Thyroid gland (tissue), 4 donors: ENCODE results near the gene QKI. TPM values are rescaled to one million over a fixed set of nuclear protein-coding genes. Genes with fewer than 3 reads are reported as not detected.

Experiments used
- DNase-seq, 2 donors: peaks; one replicate each; pipeline ENCODE4 v3.0.0-alpha.2; 2019
- H3K27ac ChIP-seq, 3 donors: fragments of 200-600 bp; sonication (generic); 1 replicate in 2 of 3; 2 replicates in 1 of 3; pipeline ENCODE4 v1.5.1; 2016 to 2019; ENCODE audit warnings: mild to moderate bottlenecking in 1 of 3, moderate library complexity in 1 of 3
- H3K27me3 ChIP-seq: fragments of 200-600 bp; sonication (generic); one replicate; pipeline ENCODE4 v1.5.1; 2019
- H3K36me3 ChIP-seq, 2 donors: fragments of 200-600 bp; sonication (generic); one replicate each; pipeline ENCODE4 v1.5.1; 2016 to 2019
- H3K4me1 ChIP-seq, 2 donors: fragments of 200-600 bp; sonication (generic); one replicate each; pipeline ENCODE4 v1.5.1; 2017 to 2019
- H3K4me3 ChIP-seq, 3 donors: fragments of 200-600 bp; sonication (generic); replicated peaks in 1 of 3; 1 replicate in 2 of 3; 2 replicates in 1 of 3; pipeline ENCODE4 v1.5.1; 2016; ENCODE audit warnings: mild to moderate bottlenecking in 1 of 3
- H3K9me3 ChIP-seq: fragments of 200-600 bp; sonication (generic); one replicate; pipeline ENCODE4 v1.5.1; 2017
- POLR2A ChIP-seq, 2 donors: fragments of 450-650 bp; IDR thresholded peaks; one replicate each; pipeline ENCODE4 v1.6.1; 2017; ENCODE audit warnings: antibody characterized with exemption in 2 of 2, mild to moderate bottlenecking in 2 of 2, moderate library complexity in 1 of 2
- WGBS, 2 donors: methylation state at CpG; one replicate each; pipeline ENCODE4 v1.1.5; 2017; 5-methylcytosine and 5-hydroxymethylcytosine counted together
- intact Hi-C: fragments of 100-400 bp; cut with DNase I; formaldehyde crosslinking; loops from one replicate; pipeline ENCODE4 v1.15.1; 2023
- total RNA-seq, 4 donors: library from RNA; depleted of rRNA; stranded (reverse); fragments of >200 nt; gene quantifications; one replicate each; pipeline ENCODE4 v1.2.3, GENCODE V29; 2016
- TF ChIP-seq, protein P1 (sequence below), 6 experiments: fragments of 200-600 bp in 3 of 6; fragments of 450-650 bp in 3 of 6; sonication (generic) in 3 of 6; IDR thresholded peaks; one replicate each; pipeline ENCODE4 v1.5.1; 2016 to 2019; ENCODE audit warnings: antibody characterized with exemption in 6 of 6, mild to moderate bottlenecking in 2 of 6, inconsistent platforms in 1 of 6, moderate library complexity in 1 of 6

QKI gene
- total RNA-seq, 4 donors from 2014 or later, result 90.3 to 134 (median 101) TPM

DNA sequence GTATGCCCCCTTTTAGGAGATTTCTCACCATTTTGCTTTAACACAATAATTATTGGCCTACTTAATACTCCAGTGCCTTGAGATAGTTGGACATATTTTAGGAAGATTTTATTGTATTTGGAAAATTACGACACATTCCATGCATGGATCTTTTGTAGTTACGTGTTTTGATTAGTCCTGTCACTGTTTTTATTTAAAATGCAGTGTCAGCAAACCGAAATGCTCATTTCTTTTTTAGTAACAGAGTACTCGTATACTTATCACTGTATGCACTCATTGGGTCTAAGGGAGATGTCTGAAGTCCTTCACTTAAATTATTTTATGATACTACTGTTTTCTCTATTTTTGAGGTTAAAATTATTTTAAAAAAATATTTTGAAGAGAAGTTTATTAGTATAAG is 153.8 kb downstream of the QKI start:
- WGBS, 2 donors, result 93 to 96% methylated on average over 4 of the region's 4 CpGs
- Histone ChIP-seq H3K27ac (no peak overlapping the region), H3K9me3 (no peaks in the 10 kb centered on the region), H3K27me3 (no peaks in the 10 kb centered on the region), H3K4me1 (no peaks in the 10 kb centered on the region), H3K4me3 (no peak overlapping the region), H3K36me3 (peaks cover 9 to 15% of the 10 kb centered on the region in 2 donors)
- no peak for DNase-seq
- intact Hi-C loops, result no loop called here
- no peak for TF ChIP-seq POLR2A (IDR thresholded peaks at IDR 0.05)
- TF ChIP-seq, protein P1, sequence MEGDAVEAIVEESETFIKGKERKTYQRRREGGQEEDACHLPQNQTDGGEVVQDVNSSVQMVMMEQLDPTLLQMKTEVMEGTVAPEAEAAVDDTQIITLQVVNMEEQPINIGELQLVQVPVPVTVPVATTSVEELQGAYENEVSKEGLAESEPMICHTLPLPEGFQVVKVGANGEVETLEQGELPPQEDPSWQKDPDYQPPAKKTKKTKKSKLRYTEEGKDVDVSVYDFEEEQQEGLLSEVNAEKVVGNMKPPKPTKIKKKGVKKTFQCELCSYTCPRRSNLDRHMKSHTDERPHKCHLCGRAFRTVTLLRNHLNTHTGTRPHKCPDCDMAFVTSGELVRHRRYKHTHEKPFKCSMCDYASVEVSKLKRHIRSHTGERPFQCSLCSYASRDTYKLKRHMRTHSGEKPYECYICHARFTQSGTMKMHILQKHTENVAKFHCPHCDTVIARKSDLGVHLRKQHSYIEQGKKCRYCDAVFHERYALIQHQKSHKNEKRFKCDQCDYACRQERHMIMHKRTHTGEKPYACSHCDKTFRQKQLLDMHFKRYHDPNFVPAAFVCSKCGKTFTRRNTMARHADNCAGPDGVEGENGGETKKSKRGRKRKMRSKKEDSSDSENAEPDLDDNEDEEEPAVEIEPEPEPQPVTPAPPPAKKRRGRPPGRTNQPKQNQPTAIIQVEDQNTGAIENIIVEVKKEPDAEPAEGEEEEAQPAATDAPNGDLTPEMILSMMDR (IDR thresholded peaks at IDR 0.05), result no peak

DNA sequence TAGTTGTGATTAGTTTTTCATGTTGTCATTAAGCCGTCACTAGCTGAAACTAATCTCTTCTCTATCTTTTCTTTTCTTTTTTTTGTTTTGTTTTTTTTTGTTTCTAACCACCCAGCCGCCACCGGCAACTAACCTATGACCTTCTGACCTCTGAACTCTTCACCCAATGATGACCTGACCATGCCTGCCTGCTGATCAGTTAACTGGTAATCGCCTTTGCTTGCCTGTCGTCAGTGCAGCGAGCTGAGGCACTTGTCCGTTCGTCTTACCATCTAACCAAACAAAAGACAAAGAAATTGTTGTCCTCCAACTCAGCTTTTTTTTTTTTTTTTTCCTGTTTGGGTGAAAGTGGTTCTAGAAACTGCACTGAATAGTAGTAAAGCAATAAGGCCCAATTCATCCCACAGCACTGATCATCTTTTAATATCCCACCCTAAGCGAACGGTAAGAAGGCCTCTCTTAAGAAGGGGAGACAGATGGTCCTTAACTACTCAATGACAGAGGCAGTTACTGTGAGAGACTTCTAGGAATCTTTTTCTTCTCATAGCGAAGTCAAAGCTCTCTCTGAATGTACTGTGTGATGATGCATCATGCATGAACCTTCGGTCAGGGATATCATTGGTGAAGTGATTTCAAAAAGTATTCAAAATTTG is 156.2 kb downstream of the QKI start:
- intact Hi-C loops, result no loop called here
- no peak for TF ChIP-seq POLR2A (IDR thresholded peaks at IDR 0.05)
- TF ChIP-seq, protein P1 (IDR thresholded peaks at IDR 0.05), result no peak
- no peak overlapping the region for H3K27ac ChIP-seq

DNA sequence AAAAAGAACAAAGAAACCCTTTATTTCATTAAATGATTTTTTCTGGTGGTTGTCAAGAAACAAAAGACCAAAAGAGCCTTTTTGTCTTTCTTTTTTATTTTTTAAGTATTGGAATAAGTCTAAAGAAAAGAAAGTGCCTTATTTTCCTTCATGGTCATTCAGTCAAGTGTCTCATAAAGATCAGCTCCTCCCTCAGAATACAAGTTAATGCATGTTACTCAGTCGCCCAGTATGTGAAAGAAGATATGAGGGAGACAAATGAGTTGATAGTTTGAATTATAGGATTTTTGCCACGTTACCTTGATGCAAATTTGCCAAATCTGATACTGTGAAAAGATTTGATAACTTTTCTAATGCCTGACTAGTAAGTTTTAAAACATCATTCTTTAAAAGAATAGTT is 157.2 kb downstream of the QKI start:
- Histone ChIP-seq H3K4me1 (no peaks in the 10 kb centered on the region), H3K27ac (no peak overlapping the region), H3K9me3 (no peaks in the 10 kb centered on the region), H3K27me3 (no peaks in the 10 kb centered on the region), H3K4me3 (no peak overlapping the region), H3K36me3 (peaks cover 3 to 8% of the 10 kb centered on the region in 2 donors)
- intact Hi-C loops, result no loop called here
- TF ChIP-seq, protein P1 (IDR thresholded peaks at IDR 0.05), result no peak
- TF ChIP-seq POLR2A (IDR thresholded peaks at IDR 0.05), result no peak
- WGBS, 2 donors, result 94 to 97% methylated on average over 2 of the region's 2 CpGs
- no peak for DNase-seq

More for the DNA sequence above, 156.2 kb downstream of the QKI start:
- Histone ChIP-seq H3K27me3 (no peaks in the 10 kb centered on the region), H3K4me1 (no peaks in the 10 kb centered on the region), H3K4me3 (no peak overlapping the region), H3K36me3 (peaks cover 3 to 8% of the 10 kb centered on the region in 2 donors), H3K9me3 (no peaks in the 10 kb centered on the region)
- DNase-seq, result no peak
- WGBS, 2 donors, result 88 to 93% methylated on average over 12 of the region's 12 CpGs

DNA sequence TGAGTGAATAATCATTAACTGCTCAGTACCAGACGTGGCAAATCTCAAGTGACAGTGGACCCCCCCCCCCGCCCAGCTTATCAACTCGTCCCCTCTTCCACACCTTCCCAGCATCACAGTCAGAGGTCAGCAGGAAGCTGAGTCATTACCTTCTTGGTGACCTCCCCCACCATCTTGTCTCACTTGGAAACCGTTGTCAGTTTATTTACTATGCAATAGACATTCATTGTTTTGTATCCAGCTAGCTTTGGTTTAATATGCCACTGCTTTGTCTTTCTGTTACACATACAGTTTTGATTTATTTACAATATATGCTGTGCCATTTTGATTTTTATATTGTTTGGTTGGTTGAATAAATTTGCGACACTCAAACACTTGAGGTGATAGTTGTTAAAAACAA is 158.1 kb downstream of the QKI start:
- intact Hi-C loops, result no loop called here
- Histone ChIP-seq H3K27me3 (no peaks in the 10 kb centered on the region), H3K9me3 (no peaks in the 10 kb centered on the region), H3K4me3 (no peak overlapping the region), H3K27ac (no peak overlapping the region), H3K4me1 (no peaks in the 10 kb centered on the region), H3K36me3 (peaks cover 3 to 8% of the 10 kb centered on the region in 2 donors)
- no peak for DNase-seq
- WGBS, 2 donors, result 68 to 77% methylated on average over 5 of the region's 5 CpGs
- TF ChIP-seq POLR2A (IDR thresholded peaks at IDR 0.05), result no peak
- TF ChIP-seq, protein P1 (IDR thresholded peaks at IDR 0.05), result no peak

DNA sequence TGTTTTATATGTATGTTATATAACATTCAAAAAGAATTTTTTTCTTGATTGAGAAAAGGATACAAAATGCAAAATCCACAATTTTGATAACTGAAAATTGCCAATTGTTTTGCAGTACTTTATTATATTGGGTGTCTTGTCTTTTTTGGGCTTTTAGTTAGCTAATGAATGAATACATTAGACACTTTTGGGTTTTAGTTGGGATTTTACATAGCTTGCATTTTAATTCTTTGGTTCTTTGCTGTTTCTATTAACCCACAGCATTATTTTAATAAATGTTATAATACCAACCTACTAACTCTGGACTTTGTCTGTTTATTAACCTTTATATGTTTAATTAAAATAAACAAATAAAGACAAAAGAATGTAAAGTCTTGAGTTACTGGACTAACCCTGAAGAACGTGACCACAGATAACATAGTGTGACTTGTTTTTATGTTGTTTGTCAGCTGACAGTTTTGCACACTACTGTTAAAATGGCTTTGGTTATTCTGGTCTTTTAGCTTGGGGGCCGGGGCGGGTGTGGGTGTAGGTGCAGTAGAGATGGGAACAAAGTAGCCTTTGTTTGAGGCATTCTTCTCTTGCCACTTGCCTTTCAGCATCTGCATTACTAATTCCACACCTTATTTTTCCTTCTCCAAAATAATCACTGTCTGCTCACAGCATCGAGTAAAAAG is 159.1 kb downstream of the QKI start:
- Histone ChIP-seq H3K4me3 (no peak overlapping the region), H3K9me3 (no peaks in the 10 kb centered on the region), H3K36me3 (peaks cover 3 to 8% of the 10 kb centered on the region in 2 donors), H3K4me1 (no peaks in the 10 kb centered on the region), H3K27ac (no peak overlapping the region), H3K27me3 (no peaks in the 10 kb centered on the region)
- DNase-seq, result no peak
- intact Hi-C loops, result no loop called here
- 92 to 93% methylated on average over 4 of the region's 4 CpGs for WGBS, 2 donors
- no peak for TF ChIP-seq POLR2A (IDR thresholded peaks at IDR 0.05)
- TF ChIP-seq, protein P1 (IDR thresholded peaks at IDR 0.05), result no peak
